MCF 10A (cell line): Measurements from ENCODE around the gene LAMB1. TPM values are rescaled to one million over a fixed set of nuclear protein-coding genes. Genes with fewer than 3 reads are reported as not detected.

Experiments used
- BruUV-seq: library from RNA; stranded (reverse); fragments of 400-500 nt; replicated peaks from 2 replicates; lab custom pipeline; 2021; lab: Mats Ljungman, UMichigan
- CTCF ChIA-PET: fragments of 300-600 bp; sonication (Branson Sonifier 250); formaldehyde crosslinking; extraction: SDS; loops from one replicate; lab custom pipeline; 2021; ENCODE audit warnings: antibody characterized with exemption, inconsistent platforms; lab: Yijun Ruan, JAX
- POLR2A ChIA-PET: fragments of 300-600, 350-650 bp; sonication (Branson Sonifier 250); formaldehyde crosslinking; extraction: SDS; loops from one replicate; lab custom pipeline; 2020; ENCODE audit warnings: antibody characterized with exemption, inconsistent platforms; lab: Yijun Ruan, JAX
- DNase-seq: peaks from one replicate; pipeline ENCODE4 v3.0.0-alpha.2; 2018; ENCODE audit not compliant: unreplicated experiment
- H3K27ac Mint-ChIP-seq: one replicate; pipeline ENCODE4 v1.8.0; 2022; ENCODE audit warnings: mild to moderate bottlenecking, low read depth, mixed read lengths; ENCODE audit not compliant: unreplicated experiment
- H3K27me3 Mint-ChIP-seq: one replicate; pipeline ENCODE4 v1.8.0; 2022; ENCODE audit warnings: mixed read lengths; ENCODE audit not compliant: insufficient read depth, unreplicated experiment
- H3K36me3 Mint-ChIP-seq: one replicate; pipeline ENCODE4 v1.8.0; 2022; ENCODE audit warnings: mild to moderate bottlenecking, moderate library complexity, mixed read lengths; ENCODE audit not compliant: insufficient read depth, unreplicated experiment
- H3K4me1 Mint-ChIP-seq: one replicate; pipeline ENCODE4 v1.8.0; 2022; ENCODE audit warnings: mixed read lengths; ENCODE audit not compliant: insufficient read depth, unreplicated experiment
- H3K4me3 Mint-ChIP-seq: one replicate; pipeline ENCODE4 v1.8.0; 2022; ENCODE audit warnings: mild to moderate bottlenecking, moderate library complexity, mixed read lengths; ENCODE audit not compliant: unreplicated experiment
- H3K9me3 Mint-ChIP-seq: one replicate; pipeline ENCODE4 v1.8.0; 2022; ENCODE audit warnings: mixed read lengths; ENCODE audit not compliant: unreplicated experiment
- intact Hi-C: fragments of 100-400 bp; cut with micrococcal nuclease; formaldehyde crosslinking; loops from 2 replicates; pipeline ENCODE4 v1.14.1; 2022
- total RNA-seq: library from RNA; stranded (reverse); gene quantifications from 2 replicates; pipeline ENCODE4 v1.2.3, GENCODE V29; 2022
- TF ChIP-seq, protein P1 (sequence below): fragments of 200-600 bp; IDR thresholded peaks from one replicate; pipeline ENCODE4 v1.8.0; 2022; ENCODE audit warnings: antibody characterized with exemption, mild to moderate bottlenecking; ENCODE audit not compliant: unreplicated experiment

The LAMB1 gene
- total RNA-seq, 1 experiment from 2014 or later, result 275 TPM

DNA sequence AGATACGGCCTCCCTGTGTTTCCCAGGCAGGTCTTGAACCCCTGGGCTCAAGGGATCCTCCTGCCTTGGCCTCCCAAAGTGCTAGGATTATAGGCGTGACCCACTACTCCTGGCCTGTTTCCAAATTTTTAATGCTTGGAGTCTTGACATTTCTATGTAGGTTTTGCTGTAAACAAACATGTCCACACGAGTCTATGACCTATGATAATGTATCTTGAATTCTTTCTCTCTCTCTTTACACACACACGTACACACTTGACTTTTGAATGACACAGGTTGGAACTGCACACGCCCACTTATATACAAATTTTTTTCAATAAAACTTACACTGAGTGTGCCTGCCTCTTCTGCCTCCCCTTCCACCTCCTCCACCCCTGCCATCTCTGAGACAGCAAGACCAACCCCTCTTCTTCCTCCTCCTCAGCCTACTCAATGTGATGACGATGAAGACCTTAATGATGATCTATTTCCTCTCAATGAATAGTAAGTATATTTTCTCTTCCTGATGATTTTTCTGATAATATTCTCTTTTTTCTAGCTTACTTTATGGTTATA is 44.1 kb upstream of the LAMB1 start:
- Mint-ChIP-seq H3K4me3 (no peak overlapping the region), H3K36me3 (no peaks in the 10 kb centered on the region), H3K4me1 (peaks cover 14% of the 10 kb centered on the region), H3K27me3 (no peaks in the 10 kb centered on the region), H3K27ac (no peak overlapping the region), H3K9me3 (no peaks in the 10 kb centered on the region)
- TF ChIP-seq, protein P1, sequence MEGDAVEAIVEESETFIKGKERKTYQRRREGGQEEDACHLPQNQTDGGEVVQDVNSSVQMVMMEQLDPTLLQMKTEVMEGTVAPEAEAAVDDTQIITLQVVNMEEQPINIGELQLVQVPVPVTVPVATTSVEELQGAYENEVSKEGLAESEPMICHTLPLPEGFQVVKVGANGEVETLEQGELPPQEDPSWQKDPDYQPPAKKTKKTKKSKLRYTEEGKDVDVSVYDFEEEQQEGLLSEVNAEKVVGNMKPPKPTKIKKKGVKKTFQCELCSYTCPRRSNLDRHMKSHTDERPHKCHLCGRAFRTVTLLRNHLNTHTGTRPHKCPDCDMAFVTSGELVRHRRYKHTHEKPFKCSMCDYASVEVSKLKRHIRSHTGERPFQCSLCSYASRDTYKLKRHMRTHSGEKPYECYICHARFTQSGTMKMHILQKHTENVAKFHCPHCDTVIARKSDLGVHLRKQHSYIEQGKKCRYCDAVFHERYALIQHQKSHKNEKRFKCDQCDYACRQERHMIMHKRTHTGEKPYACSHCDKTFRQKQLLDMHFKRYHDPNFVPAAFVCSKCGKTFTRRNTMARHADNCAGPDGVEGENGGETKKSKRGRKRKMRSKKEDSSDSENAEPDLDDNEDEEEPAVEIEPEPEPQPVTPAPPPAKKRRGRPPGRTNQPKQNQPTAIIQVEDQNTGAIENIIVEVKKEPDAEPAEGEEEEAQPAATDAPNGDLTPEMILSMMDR, result no peak
- peak; percentile 26 for DNase-seq
- CTCF ChIA-PET, result no interaction called here
- POLR2A ChIA-PET, result interaction anchor here (0.7 to 1.3 kb wide), 2 partner anchors 16 to 590 kb away, joined by 3 to 6 read pairs; no protein-coding TSS in a partner anchor
- no TSS peak for BruUV-seq
- intact Hi-C loops, result no loop called here

DNA sequence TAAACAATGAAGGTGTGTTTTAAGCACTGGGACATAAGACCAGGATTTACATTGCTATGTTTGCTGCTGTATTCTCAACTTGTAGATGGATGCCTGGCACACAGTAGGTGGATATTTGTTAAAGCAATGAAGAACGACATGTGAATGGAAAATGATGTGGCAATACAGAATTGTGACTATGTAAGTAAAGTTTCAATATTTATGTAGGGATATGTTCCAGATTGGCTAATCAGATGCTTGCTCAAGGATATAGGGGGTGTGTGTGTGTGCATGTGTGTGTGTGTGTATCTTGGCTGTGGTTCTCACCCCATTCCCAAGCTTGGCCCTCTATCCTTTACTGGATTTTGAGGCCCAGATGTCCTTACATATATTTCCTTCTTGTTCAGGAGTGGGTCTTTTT is 42.7 kb upstream of the LAMB1 start:
- ChIA-PET POLR2A (interaction anchor here (1.0 to 1.4 kb wide), 3 partner anchors 19 to 58 kb away, joined by 3 to 4 read pairs (median 4); no protein-coding TSS in a partner anchor), CTCF (interaction anchor here (0.6 kb wide), 1 partner anchor 9 kb away, joined by 4 read pairs; no protein-coding TSS in a partner anchor)
- Mint-ChIP-seq H3K4me1 (peaks cover 14% of the 10 kb centered on the region), H3K4me3 (no peak overlapping the region), H3K9me3 (no peaks in the 10 kb centered on the region), H3K36me3 (no peaks in the 10 kb centered on the region), H3K27ac (no peak overlapping the region), H3K27me3 (no peaks in the 10 kb centered on the region)
- TF ChIP-seq, protein P1, result no peak
- BruUV-seq, result no TSS peak
- intact Hi-C loops, result no loop called here
- DNase-seq, result peak; percentile 45

DNA sequence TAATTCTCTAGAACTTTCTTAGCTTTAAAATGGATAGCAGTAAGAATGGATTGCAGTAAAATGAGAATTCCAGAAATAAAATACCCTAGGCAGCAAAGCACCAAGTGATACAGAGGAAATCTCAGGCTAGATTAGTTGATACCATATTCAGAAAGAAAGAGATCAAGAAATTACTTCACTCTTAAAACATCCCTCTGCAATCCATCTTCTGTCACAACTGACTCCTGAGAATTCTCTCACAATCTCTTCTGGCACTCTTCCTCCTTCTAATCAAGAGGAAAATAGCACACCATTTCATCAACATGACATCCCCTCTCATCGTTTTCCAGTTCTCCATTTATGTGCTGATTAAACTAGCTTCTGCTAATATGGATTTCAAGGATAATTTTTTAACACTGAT is 42.2 kb upstream of the LAMB1 start:
- ChIA-PET CTCF (interaction anchor here (0.6 to 1.1 kb wide), 4 partner anchors 10 to 1020 kb away, joined by 3 to 4 read pairs (median 4); partner anchors contain the start of gene LAMB1), POLR2A (interaction anchor here (1.0 to 1.5 kb wide), 4 partner anchors 16 to 58 kb away, joined by 3 to 9 read pairs (median 4); no protein-coding TSS in a partner anchor)
- Mint-ChIP-seq H3K4me3 (no peak overlapping the region), H3K27me3 (no peaks in the 10 kb centered on the region), H3K9me3 (no peaks in the 10 kb centered on the region), H3K27ac (no peak overlapping the region), H3K4me1 (peaks cover 14% of the 10 kb centered on the region), H3K36me3 (no peaks in the 10 kb centered on the region)
- no TSS peak for BruUV-seq
- intact Hi-C loops, result no loop called here
- DNase-seq, result no peak
- TF ChIP-seq, protein P1, result no peak

DNA sequence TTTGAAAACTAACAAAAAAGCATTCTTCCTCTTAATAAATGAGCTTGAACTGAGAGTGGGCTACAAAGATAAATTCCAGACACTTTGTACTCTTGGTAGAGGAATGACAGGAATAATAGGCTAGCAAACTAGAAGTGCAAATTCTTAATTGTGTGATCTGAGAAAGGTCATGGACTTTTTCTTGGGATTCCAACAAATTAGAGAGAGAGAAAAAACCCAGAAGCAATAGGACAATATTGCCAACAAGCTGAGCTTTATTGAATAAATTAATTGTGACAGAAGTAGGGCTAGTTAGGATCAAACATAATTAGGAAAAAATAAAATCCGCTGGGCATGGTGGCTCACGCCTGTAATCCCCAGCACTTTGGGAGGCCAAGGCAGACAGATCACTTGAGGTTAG is 41.4 kb upstream of the LAMB1 start:
- Mint-ChIP-seq H3K36me3 (no peaks in the 10 kb centered on the region), H3K9me3 (no peaks in the 10 kb centered on the region), H3K4me3 (no peak overlapping the region), H3K27ac (no peak overlapping the region), H3K27me3 (no peaks in the 10 kb centered on the region), H3K4me1 (peaks cover 14% of the 10 kb centered on the region)
- POLR2A ChIA-PET, result interaction anchor here (0.7 to 1.5 kb wide), 3 partner anchors 17 to 59 kb away, joined by 3 to 9 read pairs (median 4); no protein-coding TSS in a partner anchor
- no peak for DNase-seq
- TF ChIP-seq, protein P1, result no peak
- CTCF ChIA-PET, result interaction anchor here (0.9 to 1.1 kb wide), 2 partner anchors 24 to 41 kb away, joined by 4 read pairs; partner anchors contain the start of gene LAMB1
- no TSS peak for BruUV-seq
- intact Hi-C loops, result no loop called here
